NCI-H748 treated with DMSO at 0.1 percent for 48 hours (cell line): Measurements from ENCODE around the gene RHBDL3.
"Not testable (repeated sequence)": the region's sequence is repeated elsewhere in the genome, so short reads cannot be mapped to it uniquely, and the experiment has no call there.

Experiments used
- DNase-seq: peaks from one replicate; lab custom pipeline; 2025; lab: John Stamatoyannopoulos, UW

RHBDL3 gene

GRCh38 chr17:32289471-32290070, 23.9 kb downstream of the RHBDL3 start:
- no peak for DNase-seq

GRCh38 chr17:32292094-32292493, 26.5 kb downstream of the RHBDL3 start:
- no peak for DNase-seq

- no peak for DNase-seq
Observed at GRCh38 chr17:32297424-32297823, 31.8 kb downstream of the RHBDL3 start.

GRCh38 chr17:32297860-32298259, 32.2 kb downstream of the RHBDL3 start:
- DNase-seq = no peak

- DNase-seq = no peak
Observed at GRCh38 chr17:32298298-32298697, 32.7 kb downstream of the RHBDL3 start.

GRCh38 chr17:32298721-32299579, 33.3 kb downstream of the RHBDL3 start:
- no peak for DNase-seq

- DNase-seq = no peak
Observed at GRCh38 chr17:32299580-32300164, 34.0 kb downstream of the RHBDL3 start.

GRCh38 chr17:32302037-32302436, 36.4 kb downstream of the RHBDL3 start:
- DNase-seq = no peak

GRCh38 chr17:32302860-32303649, 37.4 kb downstream of the RHBDL3 start:
- DNase-seq = no peak

- no peak for DNase-seq
Observed at GRCh38 chr17:32303781-32304288, 38.2 kb downstream of the RHBDL3 start.

- DNase-seq = no peak
Observed at GRCh38 chr17:32305049-32305448, 39.4 kb downstream of the RHBDL3 start.

GRCh38 chr17:32307658-32308057, 42.0 kb downstream of the RHBDL3 start:
- no peak for DNase-seq

- DNase-seq = no peak
Observed at GRCh38 chr17:32311028-32311536, 45.5 kb downstream of the RHBDL3 start.

- DNase-seq = no peak
Observed at GRCh38 chr17:32314636-32315035, 49.0 kb downstream of the RHBDL3 start.

GRCh38 chr17:32315171-32315570, 49.5 kb downstream of the RHBDL3 start:
- DNase-seq = no peak

GRCh38 chr17:32316653-32317052, 51.0 kb downstream of the RHBDL3 start:
- DNase-seq = not testable (repeated sequence)

GRCh38 chr17:32317353-32317752, 51.7 kb downstream of the RHBDL3 start:
- no peak for DNase-seq

GRCh38 chr17:32318071-32318470, 52.4 kb downstream of the RHBDL3 start:
- no peak for DNase-seq

- DNase-seq = peak; percentile 19
Observed at GRCh38 chr17:32319548-32319905, 53.9 kb downstream of the RHBDL3 start.

- not testable (repeated sequence) for DNase-seq
Observed at GRCh38 chr17:32320080-32320479, 54.4 kb downstream of the RHBDL3 start.

- DNase-seq = no peak
Observed at GRCh38 chr17:32320847-32321246, 55.2 kb downstream of the RHBDL3 start.

- DNase-seq = no peak
Observed at GRCh38 chr17:32323046-32323445, 57.4 kb downstream of the RHBDL3 start.
